GM15510 (cell line): ENCODE results near the gene CCDC71L.

ENCODE experiments used
- POLR2A ChIP-seq: IDR thresholded peaks from 3 replicates; pipeline ENCODE4 v1.6.1; 2011; ENCODE audit warnings: borderline replicate concordance; ENCODE audit not compliant: insufficient read length; ENCODE audit errors: extremely low read depth

Gene CCDC71L

GRCh38 chr7:106659166-106659962 lies 1.6 kb downstream of the CCDC71L start:
- TF ChIP-seq POLR2A, result no peak

- no peak for TF ChIP-seq POLR2A
These were observed 2.4 kb downstream of the CCDC71L start for GRCh38 chr7:106658316-106659165.

- TF ChIP-seq POLR2A, result no peak
These were observed 3.6 kb downstream of the CCDC71L start for GRCh38 chr7:106657085-106657991.

- no peak for TF ChIP-seq POLR2A
These were observed 5.1 kb downstream of the CCDC71L start for GRCh38 chr7:106655703-106656498.

- no peak for TF ChIP-seq POLR2A
These were observed 7.5 kb downstream of the CCDC71L start for GRCh38 chr7:106653488-106653887.

GRCh38 chr7:106652909-106653308 lies 8.0 kb downstream of the CCDC71L start:
- no peak for TF ChIP-seq POLR2A

GRCh38 chr7:106652092-106652491 lies 8.9 kb downstream of the CCDC71L start:
- TF ChIP-seq POLR2A, result no peak

GRCh38 chr7:106646256-106646655 lies 14.7 kb downstream of the CCDC71L start:
- TF ChIP-seq POLR2A, result no peak

- no peak for TF ChIP-seq POLR2A
These were observed 16.0 kb downstream of the CCDC71L start for GRCh38 chr7:106644999-106645398.

GRCh38 chr7:106643216-106644000 lies 17.6 kb downstream of the CCDC71L start:
- TF ChIP-seq POLR2A, result no peak

GRCh38 chr7:106641416-106641815 lies 19.5 kb downstream of the CCDC71L start:
- no peak for TF ChIP-seq POLR2A

GRCh38 chr7:106640368-106641141 lies 20.4 kb downstream of the CCDC71L start:
- no peak for TF ChIP-seq POLR2A
